SK-N-SH (cell line): Measurements from ENCODE around the gene RRM1. TPM values are rescaled to one million over a fixed set of nuclear protein-coding genes. Genes with fewer than 3 reads are reported as not detected.
A peak's percentile ranks its signal among the peaks of the same experiment; 100 is the strongest.

ENCODE experiments used
- CHD2 ChIP-seq: fragments of 150-350 bp; IDR thresholded peaks from 2 replicates; pipeline ENCODE4 v1.6.1; 2018; ENCODE audit warnings: low read length; ENCODE audit not compliant: partially characterized antibody
- CTCF ChIP-seq: fragments of 200-600 bp; sonication (generic); IDR thresholded peaks from 2 replicates; pipeline ENCODE4 v1.6.1; 2017; ENCODE audit warnings: antibody characterized with exemption, mild to moderate bottlenecking, moderate library complexity
- ELF1 ChIP-seq: IDR thresholded peaks from 2 replicates; pipeline ENCODE4 v1.4.0; 2012
- EZH2phosphoT487 ChIP-seq: fragments of 200-600 bp; sonication (generic); IDR thresholded peaks from 2 replicates; pipeline ENCODE4 v1.6.1; 2017; ENCODE audit warnings: low read depth, mixed run types, mild to moderate bottlenecking, antibody characterized with exemption, moderate library complexity, borderline replicate concordance
- NRF1 ChIP-seq: IDR thresholded peaks from 2 replicates; pipeline ENCODE4 v1.6.1; 2012; ENCODE audit warnings: low read depth, mild to moderate bottlenecking, low read length
- RCOR1 ChIP-seq: fragments of 150-350 bp; IDR thresholded peaks from 2 replicates; pipeline ENCODE4 v1.6.1; 2017; ENCODE audit warnings: antibody characterized with exemption, low read length
- RFX5 ChIP-seq: IDR thresholded peaks from 2 replicates; pipeline ENCODE4 v1.6.1; 2012; ENCODE audit warnings: mild to moderate bottlenecking, improper control_type of control experiment, low read length
- SMC3 ChIP-seq: IDR thresholded peaks from 2 replicates; pipeline ENCODE4 v1.6.1; 2012; ENCODE audit warnings: low read depth, low read length, improper control_type of control experiment
- TCF12 ChIP-seq: IDR thresholded peaks from 2 replicates; pipeline ENCODE4 v1.4.0; 2012
- YY1 ChIP-seq: IDR thresholded peaks from 2 replicates; pipeline ENCODE4 v1.4.0; 2012; ENCODE audit warnings: low read depth, mild to moderate bottlenecking
- polyA plus RNA-seq, 3 experiments: library from polyadenylated mRNA; depleted of rRNA; stranded (reverse); fragments of >200 nt; gene quantifications; 2 replicates each; pipeline ENCODE4 v1.2.3, GENCODE V29; 2012

The RRM1 gene
- polyA plus RNA-seq, 1 of the 3 experiments (the other 2 are of a cell fraction) = 28.2 TPM

- no peak for TF ChIP-seq CHD2
- peak; percentile 74 for TF ChIP-seq CTCF
- no peak for TF ChIP-seq NRF1
- TF ChIP-seq YY1 = no peak
- TF ChIP-seq ELF1 = no peak
- no peak for TF ChIP-seq EZH2phosphoT487
- no peak for TF ChIP-seq RFX5
- peak; percentile 67 for TF ChIP-seq SMC3
- TF ChIP-seq TCF12 = peak; percentile 10; the same call in 1 of the 2 replicates
- no peak for TF ChIP-seq RCOR1
Measured at GRCh38 chr11:4187055-4187988, 92.7 kb downstream of the RRM1 start (continued).

Other genes with a start within 250 kb of the RRM1 start
- gene STIM1, start 239.1 kb upstream of the RRM1 start, polyA plus RNA-seq (2012; rRNA removed) = 21.8 and 29.5 TPM in 2 replicates